IMR-90 (cell line): ENCODE data around the gene PRKCSH. TPM values are rescaled to one million over a fixed set of nuclear protein-coding genes. Genes with fewer than 3 reads are reported as not detected.

Experiments used
- ATAC-seq: fragments of 200-7000 bp; cut with Tn5 transposase; 2 replicates; pipeline ENCODE4 v1.9.1; 2020; ENCODE audit warnings: low read depth, mild to moderate bottlenecking, moderate library complexity
- BruUV-seq: library from RNA; stranded (reverse); fragments of 400-500 nt; replicated peaks from 2 replicates; lab custom pipeline; 2021; lab: Mats Ljungman, UMichigan
- CTCF ChIA-PET: fragments of 300-600 bp; formaldehyde crosslinking; extraction: SDS; loops from one replicate; lab custom pipeline; 2021; ENCODE audit warnings: antibody characterized with exemption; lab: Yijun Ruan, JAX
- POLR2A ChIA-PET: fragments of 300-600 bp; sonication (Branson Sonifier 250); formaldehyde crosslinking; loops from one replicate; lab custom pipeline; 2022; ENCODE audit warnings: antibody characterized with exemption; ENCODE audit not compliant: unreplicated experiment; lab: Charles Lee
- DNase-seq: peaks from one replicate; pipeline ENCODE4 v3.0.0; 2013
- H2AFZ ChIP-seq: replicated peaks from 2 replicates; pipeline ENCODE3; 2013; ENCODE audit warnings: low read length, mild to moderate bottlenecking; ENCODE audit not compliant: poor library complexity
- H2AK5ac ChIP-seq: 2 replicates; pipeline ENCODE4 v1.6.1; 2013; ENCODE audit warnings: low read depth, low read length, inconsistent platforms
- H2AK9ac ChIP-seq: replicated peaks from 2 replicates; pipeline ENCODE3; 2013; ENCODE audit warnings: mild to moderate bottlenecking, low read depth, low read length, moderate library complexity; ENCODE audit not compliant: poor library complexity
- H2BK120ac ChIP-seq: 2 replicates; pipeline ENCODE4 v1.6.1; 2013; ENCODE audit warnings: low read depth, low read length, inconsistent platforms
- H2BK15ac ChIP-seq: 3 replicates; pipeline ENCODE4 v1.6.1; 2013; ENCODE audit warnings: low read depth, low read length, inconsistent platforms
- H2BK20ac ChIP-seq: 2 replicates; pipeline ENCODE4 v1.6.1; 2013; ENCODE audit warnings: low read depth, mild to moderate bottlenecking, inconsistent platforms, low read length, moderate library complexity
- H2BK5ac ChIP-seq: 2 replicates; pipeline ENCODE4 v1.6.1; 2013; ENCODE audit warnings: mild to moderate bottlenecking, low read depth, low read length, inconsistent platforms; ENCODE audit not compliant: poor library complexity, severe bottlenecking
- H3K14ac ChIP-seq: replicated peaks from 2 replicates; pipeline ENCODE4 v1.6.1; 2013; ENCODE audit warnings: low read depth, low read length, inconsistent platforms
- H3K18ac ChIP-seq: 2 replicates; pipeline ENCODE4 v1.6.1; 2013; ENCODE audit warnings: low read depth, low read length, control low read depth
- H3K23ac ChIP-seq: 2 replicates; pipeline ENCODE4 v1.6.1; 2013; ENCODE audit warnings: low read depth, low read length, inconsistent platforms
- H3K27ac ChIP-seq: 2 replicates; pipeline ENCODE4 v1.5.1; 2013; ENCODE audit warnings: mild to moderate bottlenecking, control low read depth, low read length; ENCODE audit not compliant: insufficient read depth
- H3K27me3 ChIP-seq: 2 replicates; pipeline ENCODE4 v1.6.1; 2013; ENCODE audit warnings: low read length; ENCODE audit not compliant: control insufficient read depth, insufficient read depth
- H3K36me3 ChIP-seq: 2 replicates; pipeline ENCODE4 v1.6.1; 2013; ENCODE audit warnings: low read length, mixed read lengths; ENCODE audit not compliant: control insufficient read depth, insufficient read depth
- H3K4ac ChIP-seq: 2 replicates; pipeline ENCODE4 v1.6.1; 2013; ENCODE audit warnings: low read depth, low read length, inconsistent platforms
- H3K4me1 ChIP-seq: 2 replicates; pipeline ENCODE4 v1.6.1; 2013; ENCODE audit warnings: low read length, mixed read lengths; ENCODE audit not compliant: control insufficient read depth, insufficient read depth
- H3K4me2 ChIP-seq: 2 replicates; pipeline ENCODE4 v1.6.1; 2013; ENCODE audit warnings: low read depth, mild to moderate bottlenecking, control low read depth, low read length, moderate library complexity
- H3K4me3 ChIP-seq: 2 replicates; pipeline ENCODE4 v1.5.1; 2013; ENCODE audit warnings: low read depth, mild to moderate bottlenecking, control low read depth, low read length, moderate library complexity; ENCODE audit not compliant: insufficient read depth
- H3K56ac ChIP-seq: 2 replicates; pipeline ENCODE4 v1.6.1; 2013; ENCODE audit warnings: low read length, inconsistent platforms; ENCODE audit not compliant: insufficient read depth; ENCODE audit errors: extremely low read depth
- H3K79me1 ChIP-seq, 2 experiments: 2 replicates each; pipeline ENCODE4 v1.6.1; 2013; ENCODE audit warnings: low read length in 2 of 2, inconsistent platforms in 1 of 2, low read depth in 1 of 2
- H3K9ac ChIP-seq: 2 replicates; pipeline ENCODE4 v1.6.1; 2013; ENCODE audit warnings: low read depth, low read length, control low read depth
- H3K9me1 ChIP-seq: 2 replicates; pipeline ENCODE4 v1.6.1; 2013; ENCODE audit warnings: low read length, inconsistent platforms; ENCODE audit not compliant: insufficient read depth
- H3K9me3 ChIP-seq: 2 replicates; pipeline ENCODE4 v1.6.1; 2013; ENCODE audit warnings: low read length; ENCODE audit not compliant: control insufficient read depth, insufficient read depth
- H4K20me1 ChIP-seq: 2 replicates; pipeline ENCODE4 v1.6.1; 2013; ENCODE audit warnings: low read length, inconsistent platforms; ENCODE audit not compliant: insufficient read depth
- H4K5ac ChIP-seq: 2 replicates; pipeline ENCODE4 v1.6.1; 2013; ENCODE audit warnings: mild to moderate bottlenecking, low read depth, low read length, control low read depth
- H4K8ac ChIP-seq, 2 experiments: 2 replicates each; pipeline ENCODE4 v1.6.1; 2013; ENCODE audit warnings: low read depth in 2 of 2, low read length in 2 of 2, control low read depth in 1 of 2, inconsistent platforms in 1 of 2
- H4K91ac ChIP-seq: 2 replicates; pipeline ENCODE4 v1.6.1; 2013; ENCODE audit warnings: low read depth, low read length, inconsistent platforms; ENCODE audit not compliant: insufficient read depth
- CEBPB ChIP-seq: IDR thresholded peaks from 2 replicates; pipeline ENCODE4 v1.6.1; 2012; ENCODE audit warnings: low read depth, low read length, improper control_type of control experiment
- CHD1 ChIP-seq: IDR thresholded peaks from 2 replicates; pipeline ENCODE4 v1.6.1; 2012; ENCODE audit warnings: low read depth, low read length, improper control_type of control experiment
- CTCF ChIP-seq: conservative IDR thresholded peaks from 2 replicates; pipeline ENCODE4 v1.5.1; 2012; ENCODE audit warnings: mild to moderate bottlenecking, low read depth, low read length, improper control_type of control experiment
- ELK1 ChIP-seq: fragments of 150-350 bp; IDR thresholded peaks from 2 replicates; pipeline ENCODE4 v1.6.1; 2016; ENCODE audit warnings: low read depth, mild to moderate bottlenecking, low read length, moderate library complexity, borderline replicate concordance
- FOS ChIP-seq: fragments of 150-350 bp; IDR thresholded peaks from 2 replicates; pipeline ENCODE4 v1.6.1; 2016; ENCODE audit warnings: low read depth, low read length
- MAFK ChIP-seq: IDR thresholded peaks from 2 replicates; pipeline ENCODE4 v1.6.1; 2012; ENCODE audit warnings: low read depth, low read length, improper control_type of control experiment
- MAZ ChIP-seq: IDR thresholded peaks from 2 replicates; pipeline ENCODE4 v1.6.1; 2012; ENCODE audit warnings: low read depth, mild to moderate bottlenecking, low read length, improper control_type of control experiment, moderate library complexity, borderline replicate concordance
- MXI1 ChIP-seq: IDR thresholded peaks from 2 replicates; pipeline ENCODE4 v1.6.1; 2012; ENCODE audit warnings: low read depth, mild to moderate bottlenecking, low read length, moderate library complexity, borderline replicate concordance
- POLR2A ChIP-seq: IDR thresholded peaks from 2 replicates; pipeline ENCODE4 v1.6.1; 2012; ENCODE audit warnings: mild to moderate bottlenecking, low read depth, low read length
- RAD21 ChIP-seq: IDR thresholded peaks from 2 replicates; pipeline ENCODE4 v1.6.1; 2012; ENCODE audit warnings: low read length, improper control_type of control experiment
- RCOR1 ChIP-seq: IDR thresholded peaks from 2 replicates; pipeline ENCODE4 v1.6.1; 2012; ENCODE audit warnings: mild to moderate bottlenecking, low read length, improper control_type of control experiment; ENCODE audit not compliant: insufficient replicate concordance
- RFX5 ChIP-seq: IDR thresholded peaks from 2 replicates; pipeline ENCODE4 v1.8.0; 2012; ENCODE audit warnings: low read depth, mild to moderate bottlenecking, low read length, moderate library complexity
- SMC3 ChIP-seq: fragments of 150-350 bp; IDR thresholded peaks from 2 replicates; pipeline ENCODE4 v1.6.1; 2016; ENCODE audit warnings: low read depth, mild to moderate bottlenecking, antibody characterized with exemption, low read length, moderate library complexity
- USF2 ChIP-seq: fragments of 150-350 bp; IDR thresholded peaks from 2 replicates; pipeline ENCODE4 v1.6.1; 2017; ENCODE audit warnings: mild to moderate bottlenecking, antibody characterized with exemption, low read length, low read depth
- WGBS, 2 experiments: methylation state at CpG; one replicate each; pipeline versions ENCODE4 v1.1.5 to v1.1.7; 2013; ENCODE audit warnings: missing lambda C conversion rate in 2 of 2; ENCODE audit not compliant: insufficient read length in 1 of 2; ENCODE audit errors: extremely low coverage in 2 of 2; 5-methylcytosine and 5-hydroxymethylcytosine counted together
- dilution Hi-C: fragments of 300-500 bp; cut with HindIII; formaldehyde crosslinking; loops from one replicate; pipeline ENCODE4 v1.14.3; 2018; ENCODE audit warnings: low sequenced_read_pairs; ENCODE audit not compliant: unreplicated experiment
- in situ Hi-C: fragments of 300-500 bp; cut with MboI; formaldehyde crosslinking; loops from 3 replicates; pipeline ENCODE4 v1.14.3; 2019; ENCODE audit warnings: low sequenced_read_pairs, inconsistent platforms, mixed read lengths
- intact Hi-C: fragments of 100-400 bp; cut with micrococcal nuclease; formaldehyde crosslinking; loops from 2 replicates; pipeline ENCODE4 v1.10.0; 2022
- polyA plus RNA-seq, 3 experiments: library from polyadenylated mRNA; depleted of rRNA; stranded (reverse); fragments of >200 nt; gene quantifications; 2 replicates each; pipeline ENCODE4 v1.2.3, GENCODE V29; 2012; ENCODE audit warnings: low replicate concordance in 1 of 3
- total RNA-seq: library from RNA; depleted of rRNA; stranded (reverse); fragments of >200 nt; gene quantifications from 2 replicates; pipeline ENCODE4 v1.2.3, GENCODE V29; 2012

PRKCSH gene
- total and polyA plus RNA-seq, 2 of the 4 experiments (the other 2 are of a cell fraction): 36.0 to 252 TPM

- no peak overlapping the region for H4K8ac ChIP-seq
- no peak overlapping the region for H3K4ac ChIP-seq
- H3K56ac ChIP-seq: no peak overlapping the region
- H3K4me1 ChIP-seq: no peaks in the 10 kb centered on the region
- no peak overlapping the region for H2BK120ac ChIP-seq
- dilution Hi-C loops: no loop called here
- H2BK15ac ChIP-seq: no peak overlapping the region
- TF ChIP-seq CTCF: no peak
- no peak for TF ChIP-seq MXI1
- no peak for TF ChIP-seq CEBPB
- no peak for TF ChIP-seq SMC3
- TF ChIP-seq CHD1: no peak
- no peak for TF ChIP-seq ELK1
- TF ChIP-seq MAFK: no peak
- no peak for TF ChIP-seq FOS
- TF ChIP-seq POLR2A: no peak
- TF ChIP-seq MAZ: no peak
- no peak for TF ChIP-seq RFX5
- TF ChIP-seq RCOR1: no peak
- no peak for TF ChIP-seq RAD21
- TF ChIP-seq USF2: no peak
- in situ Hi-C loops: no loop called here
- POLR2A ChIA-PET: interaction anchor here (0.9 kb wide), 1 partner anchor 10 kb away, joined by 3 read pairs; no protein-coding TSS in a partner anchor
- no peak overlapping the region for H3K4me2 ChIP-seq
- DNase-seq (no peak), ATAC-seq (no peak)
- no TSS peak for BruUV-seq
- no peaks in the 10 kb centered on the region for H3K79me1 ChIP-seq
- no peak overlapping the region for H2BK20ac ChIP-seq
- no peak overlapping the region for H2BK5ac ChIP-seq
- H3K27me3 ChIP-seq: no peaks in the 10 kb centered on the region
- no peak overlapping the region for H3K27ac ChIP-seq
- peaks cover 8% of the 10 kb centered on the region for H3K9me3 ChIP-seq
- no peaks in the 10 kb centered on the region for H4K20me1 ChIP-seq
- H3K18ac ChIP-seq: no peak overlapping the region
- intact Hi-C loops: no loop called here
- CTCF ChIA-PET: interaction anchor here (0.6 to 1.0 kb wide), 3 partner anchors 8 to 14 kb away, joined by 3 to 4 read pairs (median 3); no protein-coding TSS in a partner anchor
- H4K91ac ChIP-seq: no peak overlapping the region
- no CpG with 5 or more reads among the region's 4 CpGs for WGBS, 2 experiments
- no peak overlapping the region for H3K9ac ChIP-seq
- H3K36me3 ChIP-seq: no peaks in the 10 kb centered on the region
- H3K23ac ChIP-seq: no peak overlapping the region
- no peak overlapping the region for H3K14ac ChIP-seq
- no peak overlapping the region for H2AK9ac ChIP-seq
- H4K5ac ChIP-seq: no peak overlapping the region
- H3K4me3 ChIP-seq: no peak overlapping the region
- H2AFZ ChIP-seq: no peak overlapping the region
- H2AK5ac ChIP-seq: no peak overlapping the region
- H3K9me1 ChIP-seq: peaks cover 3% of the 10 kb centered on the region; the same call in 1 of the 2 replicates
Observed at GRCh38 chr19:11390933-11391680, 44.3 kb upstream of the PRKCSH start.
